GM12873 (cell line): ENCODE measurements around the gene NKX2-8.

Source experiments
- CTCF ChIP-seq: IDR thresholded peaks from 2 replicates; pipeline ENCODE4 v1.5.1; 2012; ENCODE audit warnings: low read depth, mild to moderate bottlenecking, moderate library complexity, low read length, control low read depth; ENCODE audit not compliant: insufficient read depth; ENCODE audit errors: missing control alignments

The NKX2-8 gene

DNA sequence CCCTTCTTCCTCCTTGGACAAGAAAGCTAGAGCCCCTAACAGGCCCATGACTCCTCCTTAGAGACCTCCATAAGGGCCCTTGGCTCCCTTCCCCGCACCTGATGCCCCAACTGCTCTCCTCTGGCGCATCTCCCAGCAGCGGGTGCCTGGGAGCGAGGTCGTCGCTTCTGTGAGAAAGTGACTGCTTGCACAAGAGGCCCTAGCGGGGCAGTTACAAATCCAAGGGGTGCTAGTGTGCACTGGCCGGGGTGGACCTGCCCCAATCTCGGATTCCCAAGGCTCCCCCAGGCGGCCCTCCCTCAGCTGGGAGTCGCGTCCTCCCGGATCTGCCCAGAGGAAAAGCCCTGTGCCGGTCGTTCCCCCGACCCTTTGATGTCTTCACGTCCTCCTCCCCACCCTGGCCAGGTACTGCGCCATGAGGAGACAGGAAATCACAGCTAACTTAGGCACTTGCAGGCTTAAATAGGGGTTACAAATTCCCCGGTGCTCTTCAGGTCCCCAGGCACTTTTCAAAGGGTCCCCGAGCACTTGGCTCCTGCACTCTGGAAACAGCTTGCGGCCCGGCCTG is 2.8 kb downstream of the NKX2-8 start:
- no peak for TF ChIP-seq CTCF

GRCh38 chr14:36579001-36579555 is 3.3 kb downstream of the NKX2-8 start:
- TF ChIP-seq CTCF: no peak

DNA sequence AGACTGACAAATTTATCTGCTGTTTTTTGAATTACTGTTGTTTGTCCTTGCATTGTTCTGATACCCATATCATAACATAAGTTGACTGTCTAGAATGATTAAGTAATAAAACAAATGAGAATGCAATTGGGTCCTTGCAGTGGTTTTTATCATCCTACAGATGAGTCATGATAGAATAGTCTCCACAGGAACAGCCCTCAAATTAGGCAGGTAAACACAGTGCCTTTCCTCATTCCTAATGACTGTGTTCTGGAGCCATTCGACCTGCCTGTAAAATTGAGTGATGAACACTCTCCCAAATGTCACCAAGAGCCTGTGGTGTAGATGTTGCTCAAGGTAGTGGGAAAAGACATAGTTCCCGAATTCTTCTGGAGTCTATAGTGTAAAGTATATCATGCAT is 12.3 kb downstream of the NKX2-8 start:
- TF ChIP-seq CTCF: no peak

DNA sequence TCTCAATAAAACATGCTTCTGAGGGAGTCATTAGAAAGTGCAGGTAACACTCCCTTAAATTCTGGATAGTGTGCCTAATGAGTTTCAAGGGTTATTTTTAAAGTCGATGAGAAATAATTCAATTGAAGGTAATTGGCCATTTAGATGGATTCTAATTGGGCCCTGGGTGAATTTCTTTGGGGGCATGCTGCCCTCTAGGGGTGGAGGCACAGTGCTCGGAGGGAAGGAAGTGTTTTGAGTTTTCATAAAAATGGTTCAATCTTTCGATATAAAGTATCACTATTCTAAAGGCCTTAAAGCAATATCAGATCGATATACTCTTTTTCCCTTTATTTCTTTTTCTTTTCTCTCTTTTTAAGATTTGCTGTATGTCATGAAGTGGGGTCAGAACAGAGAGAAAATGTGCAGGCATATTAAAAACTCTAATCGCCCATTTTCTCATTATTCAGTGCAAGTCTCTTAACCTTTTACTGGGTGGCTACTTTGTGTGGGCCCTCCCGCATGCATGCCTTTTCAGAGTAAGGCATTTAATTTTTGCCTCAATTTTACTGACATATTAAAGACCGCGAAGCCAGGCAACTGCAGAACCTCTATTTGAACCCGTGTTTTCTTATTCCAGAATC is 25.5 kb downstream of the NKX2-8 start:
- peak; percentile 68 for TF ChIP-seq CTCF

DNA sequence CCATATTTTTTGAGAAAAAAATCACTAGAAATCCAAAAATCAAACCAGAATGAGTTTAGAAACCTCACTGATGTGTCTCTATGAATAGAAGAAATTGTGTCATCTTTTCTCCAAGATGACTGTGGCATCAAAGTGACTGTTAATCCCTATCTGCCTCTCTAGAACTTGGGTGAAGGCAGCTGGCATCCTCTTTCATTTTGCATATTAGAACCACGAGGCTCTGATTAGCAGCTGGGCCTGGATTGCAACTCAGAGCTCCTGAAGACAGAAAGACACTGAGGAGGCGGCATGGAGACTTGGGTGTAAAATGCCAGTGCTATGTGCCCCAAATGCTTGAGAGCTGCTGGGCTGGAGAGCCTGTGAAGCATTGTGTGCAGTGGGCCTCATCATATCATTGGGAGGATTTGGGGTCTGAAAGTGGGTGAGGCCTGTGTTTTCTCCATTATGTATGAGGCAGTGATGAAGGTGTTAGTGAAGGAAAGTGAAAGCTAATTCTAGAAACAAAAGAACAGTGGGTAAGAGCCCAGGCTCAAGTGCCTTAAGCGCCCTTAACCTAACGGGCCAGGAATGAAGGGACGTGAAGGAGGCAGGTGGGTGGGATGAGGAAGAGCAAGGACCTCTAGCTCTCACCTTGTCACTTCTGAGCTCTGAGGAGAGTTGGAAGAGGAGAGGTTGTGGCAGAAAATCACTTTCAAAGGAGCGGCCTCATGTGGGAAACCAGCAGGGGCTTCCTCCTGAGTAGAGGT is 26.2 kb downstream of the NKX2-8 start:
- TF ChIP-seq CTCF: no peak

GRCh38 chr14:36553656-36554260 is 28.7 kb downstream of the NKX2-8 start:
- TF ChIP-seq CTCF: peak; percentile 70

GRCh38 chr14:36550899-36551298 is 31.5 kb downstream of the NKX2-8 start:
- TF ChIP-seq CTCF: no peak
